Keratinocyte (primary cell): ENCODE results near the gene SIMC1.

Experiments
- CTCF ChIP-seq, 3 experiments: IDR thresholded peaks in 1 of 3; conservative IDR thresholded peaks in 1 of 3; optimal IDR thresholded peaks in 1 of 3; 2 replicates in 2 of 3; 3 replicates in 1 of 3; pipeline versions ENCODE3 to v1.5.1; 2011; ENCODE audit warnings: low read length in 3 of 3, mild to moderate bottlenecking in 3 of 3, moderate library complexity in 2 of 3, control low read depth in 1 of 3, inconsistent platforms in 1 of 3; ENCODE audit not compliant: insufficient read depth in 2 of 3; ENCODE audit errors: extremely low read depth in 1 of 3
- EZH2 ChIP-seq: IDR thresholded peaks from one replicate; pipeline ENCODE4 v1.6.1; 2012; ENCODE audit warnings: inconsistent platforms, mild to moderate bottlenecking, low read length, moderate library complexity

GRCh38 chr5:176381979-176382378 is 143.8 kb downstream of the SIMC1 start:
- TF ChIP-seq CTCF (optimal IDR thresholded peaks at IDR 0.05 in 1 of 3, IDR thresholded peaks at IDR 0.05 in 1 of 3, conservative IDR thresholded peaks at IDR 0.05 in 1 of 3; ENCODE audit: extremely low read depth in 1 of 3, insufficient read depth in 2 of 3, low read length in 3 of 3) (no peak), EZH2 (no peak)
